ENCODE measurements around the gene KCNA3. TPM values are rescaled to one million over a fixed set of nuclear protein-coding genes. Genes with fewer than 3 reads are reported as not detected.

Gene KCNA3
- total RNA-seq, 1 donor from 2014 or later = 0.69 TPM

- Histone ChIP-seq H3K4me2 (no peak overlapping the region), H3K9me3 (ENCODE audit: low read depth) (no peaks in the 10 kb centered on the region), H4K20me1 (ENCODE audit: low read depth) (no peaks in the 10 kb centered on the region), H3F3A (ENCODE audit: low read depth) (no peaks in the 10 kb centered on the region), H3K9ac (no peak overlapping the region), H3K36me3 (no peaks in the 10 kb centered on the region), H3K4me1 (no peaks in the 10 kb centered on the region), H3K79me2 (ENCODE audit: low read depth) (no peaks in the 10 kb centered on the region), H2AFZ (replicated peaks) (no peak overlapping the region), H3K27ac (no peak overlapping the region), H3K27me3 (no peaks in the 10 kb centered on the region), H3K4me3 (no peak overlapping the region)
- TF ChIP-seq, protein P1, sequence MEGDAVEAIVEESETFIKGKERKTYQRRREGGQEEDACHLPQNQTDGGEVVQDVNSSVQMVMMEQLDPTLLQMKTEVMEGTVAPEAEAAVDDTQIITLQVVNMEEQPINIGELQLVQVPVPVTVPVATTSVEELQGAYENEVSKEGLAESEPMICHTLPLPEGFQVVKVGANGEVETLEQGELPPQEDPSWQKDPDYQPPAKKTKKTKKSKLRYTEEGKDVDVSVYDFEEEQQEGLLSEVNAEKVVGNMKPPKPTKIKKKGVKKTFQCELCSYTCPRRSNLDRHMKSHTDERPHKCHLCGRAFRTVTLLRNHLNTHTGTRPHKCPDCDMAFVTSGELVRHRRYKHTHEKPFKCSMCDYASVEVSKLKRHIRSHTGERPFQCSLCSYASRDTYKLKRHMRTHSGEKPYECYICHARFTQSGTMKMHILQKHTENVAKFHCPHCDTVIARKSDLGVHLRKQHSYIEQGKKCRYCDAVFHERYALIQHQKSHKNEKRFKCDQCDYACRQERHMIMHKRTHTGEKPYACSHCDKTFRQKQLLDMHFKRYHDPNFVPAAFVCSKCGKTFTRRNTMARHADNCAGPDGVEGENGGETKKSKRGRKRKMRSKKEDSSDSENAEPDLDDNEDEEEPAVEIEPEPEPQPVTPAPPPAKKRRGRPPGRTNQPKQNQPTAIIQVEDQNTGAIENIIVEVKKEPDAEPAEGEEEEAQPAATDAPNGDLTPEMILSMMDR (IDR thresholded peaks at IDR 0.05) = no peak
- TF ChIP-seq EZH2phosphoT487 (IDR thresholded peaks at IDR 0.05) = no peak
- no peak for TF ChIP-seq EZH2 (IDR thresholded peaks at IDR 0.05)
- Mint-ChIP-seq H3K4me1 (peaks cover 8% of the 10 kb centered on the region), H3K27me3 (ENCODE audit: insufficient read depth, low read depth) (peaks cover 4% of the 10 kb centered on the region), H3K4me3 (no peak overlapping the region), H3K27ac (no peak overlapping the region), H3K36me3 (no peaks in the 10 kb centered on the region), H3K9me3 (no peaks in the 10 kb centered on the region)
- DNase-seq (ENCODE audit: low spot score) = no peak
These were observed 26.0 kb upstream of the KCNA3 start for GRCh38 chr1:110700767-110701166.

- no peak overlapping the region for H3K27ac Mint-ChIP-seq
- Histone ChIP-seq H2AFZ (replicated peaks) (no peak overlapping the region), H3K79me2 (ENCODE audit: low read depth) (no peaks in the 10 kb centered on the region), H3K27ac (no peak overlapping the region), H3K4me2 (no peak overlapping the region), H3K9ac (no peak overlapping the region), H3K36me3 (no peaks in the 10 kb centered on the region), H3K4me1 (no peaks in the 10 kb centered on the region), H3K27me3 (no peaks in the 10 kb centered on the region), H3K9me3 (ENCODE audit: low read depth) (no peaks in the 10 kb centered on the region), H3F3A (ENCODE audit: low read depth) (no peaks in the 10 kb centered on the region), H4K20me1 (ENCODE audit: low read depth) (no peaks in the 10 kb centered on the region), H3K4me3 (no peak overlapping the region)
- TF ChIP-seq, protein P1 (IDR thresholded peaks at IDR 0.05) = no peak
- TF ChIP-seq EZH2 (IDR thresholded peaks at IDR 0.05) (no peak), EZH2phosphoT487 (IDR thresholded peaks at IDR 0.05) (no peak)
- no peak overlapping the region for H3K4me3 Mint-ChIP-seq
- H3K4me1 Mint-ChIP-seq = peaks cover 8% of the 10 kb centered on the region
- DNase-seq (ENCODE audit: low spot score) = no peak
- no peaks in the 10 kb centered on the region for H3K36me3 Mint-ChIP-seq
- no peaks in the 10 kb centered on the region for H3K9me3 Mint-ChIP-seq
- H3K27me3 Mint-ChIP-seq (ENCODE audit: insufficient read depth, low read depth) = no peaks in the 10 kb centered on the region
These were observed 22.9 kb upstream of the KCNA3 start for GRCh38 chr1:110697606-110698005.

DNA sequence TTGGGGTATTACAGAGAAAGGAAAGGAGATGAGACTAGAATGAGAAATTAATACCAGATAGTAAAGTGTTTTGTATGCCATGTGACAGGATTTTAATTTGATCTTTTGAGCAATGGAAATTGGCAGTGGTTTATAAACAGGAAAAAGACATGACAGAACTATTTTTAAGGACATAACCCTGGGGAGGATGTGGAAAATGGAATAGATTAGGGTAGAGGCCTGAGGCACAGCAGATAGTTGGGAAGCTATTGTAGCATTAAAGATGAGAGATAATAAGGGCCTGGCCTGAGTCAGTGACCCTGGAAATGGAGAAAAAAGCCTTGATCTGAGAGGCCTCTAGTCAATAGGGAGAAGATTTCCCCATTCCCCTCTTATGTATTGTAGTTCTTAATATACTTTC, 22.1 kb upstream of the KCNA3 start:
- Mint-ChIP-seq H3K4me1 (peaks cover 8% of the 10 kb centered on the region), H3K9me3 (no peaks in the 10 kb centered on the region), H3K4me3 (no peak overlapping the region), H3K27me3 (ENCODE audit: insufficient read depth, low read depth) (no peaks in the 10 kb centered on the region), H3K36me3 (no peaks in the 10 kb centered on the region), H3K27ac (peak overlapping the region; percentile 25)
- Histone ChIP-seq H3K4me2 (no peak overlapping the region), H4K20me1 (ENCODE audit: low read depth) (no peaks in the 10 kb centered on the region), H3K79me2 (ENCODE audit: low read depth) (no peaks in the 10 kb centered on the region), H3K9me3 (ENCODE audit: low read depth) (no peaks in the 10 kb centered on the region), H3K9ac (no peak overlapping the region), H3K4me3 (no peak overlapping the region), H3K27ac (no peak overlapping the region), H3K36me3 (no peaks in the 10 kb centered on the region), H3K27me3 (no peaks in the 10 kb centered on the region), H3K4me1 (no peaks in the 10 kb centered on the region), H2AFZ (replicated peaks) (no peak overlapping the region), H3F3A (ENCODE audit: low read depth) (no peaks in the 10 kb centered on the region)
- no peak for DNase-seq (ENCODE audit: low spot score)
- TF ChIP-seq, protein P1 (IDR thresholded peaks at IDR 0.05) = no peak
- TF ChIP-seq EZH2phosphoT487 (IDR thresholded peaks at IDR 0.05) = no peak
- no peak for TF ChIP-seq EZH2 (IDR thresholded peaks at IDR 0.05)
